ENCODE measurements around the gene NAP1L5. TPM values are rescaled to one million over a fixed set of nuclear protein-coding genes. Genes with fewer than 3 reads are reported as not detected.

Gene NAP1L5
- total and polyA plus RNA-seq, 2 experiments from 2014 or later, result 2.0 to 2.4 TPM

GRCh38 chr4:88735564-88735963, 37.9 kb upstream of the NAP1L5 start (continued):
- TF ChIP-seq, protein P1, sequence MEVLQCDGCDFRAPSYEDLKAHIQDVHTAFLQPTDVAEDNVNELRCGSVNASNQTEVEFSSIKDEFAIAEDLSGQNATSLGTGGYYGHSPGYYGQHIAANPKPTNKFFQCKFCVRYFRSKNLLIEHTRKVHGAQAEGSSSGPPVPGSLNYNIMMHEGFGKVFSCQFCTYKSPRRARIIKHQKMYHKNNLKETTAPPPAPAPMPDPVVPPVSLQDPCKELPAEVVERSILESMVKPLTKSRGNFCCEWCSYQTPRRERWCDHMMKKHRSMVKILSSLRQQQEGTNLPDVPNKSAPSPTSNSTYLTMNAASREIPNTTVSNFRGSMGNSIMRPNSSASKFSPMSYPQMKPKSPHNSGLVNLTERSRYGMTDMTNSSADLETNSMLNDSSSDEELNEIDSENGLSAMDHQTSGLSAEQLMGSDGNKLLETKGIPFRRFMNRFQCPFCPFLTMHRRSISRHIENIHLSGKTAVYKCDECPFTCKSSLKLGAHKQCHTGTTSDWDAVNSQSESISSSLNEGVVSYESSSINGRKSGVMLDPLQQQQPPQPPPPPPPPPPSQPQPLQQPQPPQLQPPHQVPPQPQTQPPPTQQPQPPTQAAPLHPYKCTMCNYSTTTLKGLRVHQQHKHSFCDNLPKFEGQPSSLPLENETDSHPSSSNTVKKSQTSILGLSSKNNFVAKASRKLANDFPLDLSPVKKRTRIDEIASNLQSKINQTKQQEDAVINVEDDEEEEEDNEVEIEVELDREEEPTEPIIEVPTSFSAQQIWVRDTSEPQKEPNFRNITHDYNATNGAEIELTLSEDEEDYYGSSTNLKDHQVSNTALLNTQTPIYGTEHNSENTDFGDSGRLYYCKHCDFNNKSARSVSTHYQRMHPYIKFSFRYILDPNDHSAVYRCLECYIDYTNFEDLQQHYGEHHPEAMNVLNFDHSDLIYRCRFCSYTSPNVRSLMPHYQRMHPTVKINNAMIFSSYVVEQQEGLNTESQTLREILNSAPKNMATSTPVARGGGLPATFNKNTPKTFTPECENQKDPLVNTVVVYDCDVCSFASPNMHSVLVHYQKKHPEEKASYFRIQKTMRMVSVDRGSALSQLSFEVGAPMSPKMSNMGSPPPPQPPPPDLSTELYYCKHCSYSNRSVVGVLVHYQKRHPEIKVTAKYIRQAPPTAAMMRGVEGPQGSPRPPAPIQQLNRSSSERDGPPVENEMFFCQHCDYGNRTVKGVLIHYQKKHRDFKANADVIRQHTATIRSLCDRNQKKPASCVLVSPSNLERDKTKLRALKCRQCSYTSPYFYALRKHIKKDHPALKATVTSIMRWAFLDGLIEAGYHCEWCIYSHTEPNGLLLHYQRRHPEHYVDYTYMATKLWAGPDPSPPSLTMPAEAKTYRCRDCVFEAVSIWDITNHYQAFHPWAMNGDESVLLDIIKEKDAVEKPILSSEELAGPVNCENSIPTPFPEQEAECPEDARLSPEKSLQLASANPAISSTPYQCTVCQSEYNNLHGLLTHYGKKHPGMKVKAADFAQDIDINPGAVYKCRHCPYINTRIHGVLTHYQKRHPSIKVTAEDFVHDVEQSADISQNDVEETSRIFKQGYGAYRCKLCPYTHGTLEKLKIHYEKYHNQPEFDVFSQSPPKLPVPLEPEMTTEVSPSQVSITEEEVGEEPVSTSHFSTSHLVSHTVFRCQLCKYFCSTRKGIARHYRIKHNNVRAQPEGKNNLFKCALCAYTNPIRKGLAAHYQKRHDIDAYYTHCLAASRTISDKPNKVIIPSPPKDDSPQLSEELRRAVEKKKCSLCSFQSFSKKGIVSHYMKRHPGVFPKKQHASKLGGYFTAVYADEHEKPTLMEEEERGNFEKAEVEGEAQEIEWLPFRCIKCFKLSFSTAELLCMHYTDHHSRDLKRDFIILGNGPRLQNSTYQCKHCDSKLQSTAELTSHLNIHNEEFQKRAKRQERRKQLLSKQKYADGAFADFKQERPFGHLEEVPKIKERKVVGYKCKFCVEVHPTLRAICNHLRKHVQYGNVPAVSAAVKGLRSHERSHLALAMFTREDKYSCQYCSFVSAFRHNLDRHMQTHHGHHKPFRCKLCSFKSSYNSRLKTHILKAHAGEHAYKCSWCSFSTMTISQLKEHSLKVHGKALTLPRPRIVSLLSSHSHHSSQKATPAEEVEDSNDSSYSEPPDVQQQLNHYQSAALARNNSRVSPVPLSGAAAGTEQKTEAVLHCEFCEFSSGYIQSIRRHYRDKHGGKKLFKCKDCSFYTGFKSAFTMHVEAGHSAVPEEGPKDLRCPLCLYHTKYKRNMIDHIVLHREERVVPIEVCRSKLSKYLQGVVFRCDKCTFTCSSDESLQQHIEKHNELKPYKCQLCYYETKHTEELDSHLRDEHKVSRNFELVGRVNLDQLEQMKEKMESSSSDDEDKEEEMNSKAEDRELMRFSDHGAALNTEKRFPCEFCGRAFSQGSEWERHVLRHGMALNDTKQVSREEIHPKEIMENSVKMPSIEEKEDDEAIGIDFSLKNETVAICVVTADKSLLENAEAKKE (CRISPR knock-in tag; IDR thresholded peaks at IDR 0.05), result no peak
- TF ChIP-seq EZH2phosphoT487 (IDR thresholded peaks at IDR 0.05; ENCODE audit: unreplicated experiment), result no peak
- no peak for TF ChIP-seq ZNF331 (CRISPR knock-in tag; IDR thresholded peaks at IDR 0.05; ENCODE audit: low read depth)

- no peaks in the 10 kb centered on the region for H3K9me3 Mint-ChIP-seq
- H3K27me3 Mint-ChIP-seq (ENCODE audit: insufficient read depth, low read depth, poor library complexity), result peaks cover 6% of the 10 kb centered on the region
- no peaks in the 10 kb centered on the region for H3K27me3 ChIP-seq (ENCODE audit: insufficient read depth)
- H4K20me1 ChIP-seq (replicated peaks; ENCODE audit: insufficient read depth), result no peaks in the 10 kb centered on the region
- no peak overlapping the region for H3K4me2 ChIP-seq
- DNase-seq (ENCODE audit: low spot score), result no peak
- no peak for ATAC-seq
- peaks cover 24% of the 10 kb centered on the region for H3K4me1 ChIP-seq (ENCODE audit: insufficient read depth)
- no peak overlapping the region for H3K27ac ChIP-seq (ENCODE audit: low read depth)
- H3K36me3 ChIP-seq (ENCODE audit: insufficient read depth), result no peaks in the 10 kb centered on the region
- no peaks in the 10 kb centered on the region for H3K9me2 ChIP-seq (ENCODE audit: insufficient read depth)
- no peak overlapping the region for H2AFZ ChIP-seq
- peaks cover 7% of the 10 kb centered on the region; the same call in 2 of the 3 replicates for H3K36me3 Mint-ChIP-seq (ENCODE audit: low read depth)
- H3F3A ChIP-seq (replicated peaks; ENCODE audit: low read depth), result no peaks in the 10 kb centered on the region
- peaks cover 28% of the 10 kb centered on the region for H3K4me1 Mint-ChIP-seq
- H3K79me2 ChIP-seq (replicated peaks; ENCODE audit: insufficient read depth), result no peaks in the 10 kb centered on the region
- H3K27ac Mint-ChIP-seq, result peak overlapping the region; percentile 86
- H3K4me3 ChIP-seq, result no peak overlapping the region
- H3K4me3 Mint-ChIP-seq, result no peak overlapping the region
- TF ChIP-seq CTCF (conservative IDR thresholded peaks at IDR 0.05; ENCODE audit: low read depth in 2 of 2) (no peak), POLR2AphosphoS5 (IDR thresholded peaks at IDR 0.05; ENCODE audit: low read depth) (no peak), EZH2 (IDR thresholded peaks at IDR 0.05; ENCODE audit: low read depth, unreplicated experiment) (no peak), CREB1 (CRISPR knock-in tag; IDR thresholded peaks at IDR 0.05; ENCODE audit: low read depth) (no peak), ZNF114 (CRISPR knock-in tag; IDR thresholded peaks at IDR 0.05) (no peak)
- TF ChIP-seq, protein P1 (CRISPR knock-in tag; IDR thresholded peaks at IDR 0.05), result no peak
Observed at GRCh38 chr4:88734403-88734949, 36.8 kb upstream of the NAP1L5 start.

Data from GM23338 (cell line).